H1 (cell line): ENCODE measurements around the gene ENOX2. TPM values are rescaled to one million over a fixed set of nuclear protein-coding genes. Genes with fewer than 3 reads are reported as not detected.
"Not testable (repeated sequence)": the region's sequence is repeated elsewhere in the genome, so short reads cannot be mapped to it uniquely, and the experiment has no call there.

ENCODE experiments used
- CTCF ChIA-PET: fragments of 300-600 bp; sonication (Branson Sonifier 250); formaldehyde crosslinking; loops from one replicate; lab custom pipeline; 2021; ENCODE audit not compliant: partially characterized antibody; lab: Charles Lee
- POLR2A ChIA-PET: fragments of 300-600 bp; sonication (Branson Sonifier 250); formaldehyde crosslinking; loops from one replicate; lab custom pipeline; 2021; ENCODE audit warnings: inconsistent platforms; ENCODE audit not compliant: partially characterized antibody; lab: Charles Lee
- DNase-seq, 2 experiments: peaks; one replicate each; pipeline versions ENCODE4 v3.0.0 to v3.0.0-alpha.2; 2010 to 2022; ENCODE audit warnings: low spot score in 2 of 2, low read depth in 1 of 2, mixed read lengths in 1 of 2
- FAIRE-seq: peaks from 2 replicates; lab custom pipeline; 2011; peaks lifted over from hg19 to GRCh38; lab: Jason Lieb, UNC
- H2AFZ ChIP-seq: 2 replicates; pipeline ENCODE4 v1.8.1; 2012; ENCODE audit warnings: low read length, inconsistent platforms
- H2AK5ac ChIP-seq: 2 replicates; pipeline ENCODE4 v1.6.1; 2013; ENCODE audit warnings: low read depth, low read length
- H2BK120ac ChIP-seq: replicated peaks from 2 replicates; pipeline ENCODE3; 2013; ENCODE audit warnings: low read depth, low read length, inconsistent platforms
- H2BK12ac ChIP-seq: 2 replicates; pipeline ENCODE4 v1.6.1; 2013; ENCODE audit warnings: low read depth, low read length
- H2BK15ac ChIP-seq: 2 replicates; pipeline ENCODE4 v1.6.1; 2013; ENCODE audit warnings: low read length
- H2BK20ac ChIP-seq: 2 replicates; pipeline ENCODE4 v1.6.1; 2013; ENCODE audit warnings: low read length
- H2BK5ac ChIP-seq: 2 replicates; pipeline ENCODE4 v1.6.1; 2013; ENCODE audit warnings: low read depth, low read length
- H3K14ac ChIP-seq: 2 replicates; pipeline ENCODE4 v1.6.1; 2013; ENCODE audit warnings: inconsistent platforms; ENCODE audit not compliant: insufficient read length
- H3K18ac ChIP-seq: 2 replicates; pipeline ENCODE4 v1.6.1; 2013; ENCODE audit warnings: low read length; ENCODE audit errors: extremely low read depth
- H3K23ac ChIP-seq: 2 replicates; pipeline ENCODE4 v1.6.1; 2013; ENCODE audit warnings: inconsistent platforms; ENCODE audit not compliant: insufficient read length
- H3K23me2 ChIP-seq: 2 replicates; pipeline ENCODE4 v1.6.1; 2013; ENCODE audit warnings: low read depth, low read length
- H3K27ac ChIP-seq: 2 replicates; pipeline ENCODE4 v1.6.1; 2011; ENCODE audit warnings: low read depth, low read length, inconsistent platforms
- H3K27me3 ChIP-seq, 4 experiments: replicated peaks in 1 of 4; 1 replicate in 1 of 4; 2 replicates in 3 of 4; pipeline versions ENCODE4 v1.6.1 to v1.8.1; 2011 to 2013; ENCODE audit warnings: low read length in 3 of 4, mild to moderate bottlenecking in 3 of 4, inconsistent platforms in 2 of 4, mixed read lengths in 2 of 4, moderate library complexity in 1 of 4; ENCODE audit not compliant: control insufficient read depth in 3 of 4, insufficient read depth in 3 of 4; ENCODE audit errors: extremely low read depth in 1 of 4
- H3K36me3 ChIP-seq, 4 experiments: 2 replicates each; pipeline versions ENCODE4 v1.6.1 to v1.8.1; 2011 to 2013; ENCODE audit warnings: mild to moderate bottlenecking in 4 of 4, low read length in 3 of 4, moderate library complexity in 2 of 4, control low read depth in 1 of 4, inconsistent platforms in 1 of 4; ENCODE audit not compliant: insufficient read depth in 4 of 4, control insufficient read depth in 2 of 4
- H3K4ac ChIP-seq: replicated peaks from 2 replicates; pipeline ENCODE3; 2013; ENCODE audit warnings: low read length, low read depth, mixed read lengths, inconsistent platforms; ENCODE audit not compliant: insufficient read length
- H3K4me1 ChIP-seq, 4 experiments: replicated peaks in 1 of 4; 1 replicate in 1 of 4; 2 replicates in 3 of 4; pipeline versions ENCODE4 v1.6.1 to v1.8.1; 2011 to 2013; ENCODE audit warnings: low read length in 3 of 4, inconsistent platforms in 2 of 4, mixed read lengths in 1 of 4; ENCODE audit not compliant: insufficient read depth in 4 of 4, control insufficient read depth in 3 of 4
- H3K4me2 ChIP-seq, 2 experiments: 2 replicates each; pipeline versions ENCODE4 v1.6.1 to v1.8.1; 2011 to 2013; ENCODE audit warnings: low read depth in 2 of 2, low read length in 2 of 2, control low read depth in 1 of 2, inconsistent platforms in 1 of 2, mild to moderate bottlenecking in 1 of 2; ENCODE audit not compliant: insufficient read depth in 1 of 2
- H3K4me3 ChIP-seq, 4 experiments: fragments of 200-600, 300-600 bp in 1 of 4; sonication (generic), shearing (Covaris generic), sonication (Bioruptor Twin) in 1 of 4; 2 replicates each; pipeline versions ENCODE4 v1.5.1 to v1.8.1; 2011 to 2016; ENCODE audit warnings: low read length in 4 of 4, low read depth in 3 of 4, control low read depth in 2 of 4, inconsistent platforms in 2 of 4, mild to moderate bottlenecking in 2 of 4, mixed read lengths in 1 of 4, moderate library complexity in 1 of 4; ENCODE audit not compliant: insufficient read depth in 2 of 4; ENCODE audit errors: extremely low read depth in 1 of 4
- H3K56ac ChIP-seq: replicated peaks from 2 replicates; pipeline ENCODE3; 2013; ENCODE audit warnings: low read depth, mild to moderate bottlenecking, mixed read lengths, low read length, inconsistent platforms; ENCODE audit not compliant: insufficient read length
- H3K79me1 ChIP-seq: 2 replicates; pipeline ENCODE4 v1.6.1; 2013; ENCODE audit warnings: low read depth, low read length, control low read depth
- H3K79me2 ChIP-seq, 2 experiments: 2 replicates each; pipeline versions ENCODE4 v1.6.1 to v1.8.1; 2012 to 2013; ENCODE audit warnings: low read length in 2 of 2, mild to moderate bottlenecking in 2 of 2, inconsistent platforms in 1 of 2; ENCODE audit not compliant: insufficient read depth in 2 of 2, control insufficient read depth in 1 of 2
- H3K9ac ChIP-seq, 4 experiments: replicated peaks in 1 of 4; 1 replicate in 1 of 4; 2 replicates in 3 of 4; pipeline versions ENCODE4 v1.6.1 to v1.8.1; 2011 to 2013; ENCODE audit warnings: low read depth in 3 of 4, low read length in 3 of 4, control low read depth in 2 of 4, mild to moderate bottlenecking in 2 of 4, moderate library complexity in 2 of 4, inconsistent platforms in 1 of 4; ENCODE audit errors: extremely low read depth in 1 of 4
- H3K9me3 ChIP-seq, 2 experiments: 2 replicates each; pipeline versions ENCODE4 v1.6.1 to v1.8.1; 2012 to 2013; ENCODE audit warnings: mild to moderate bottlenecking in 2 of 2, moderate library complexity in 2 of 2, control low read depth in 1 of 2, inconsistent platforms in 1 of 2, low read depth in 1 of 2, low read length in 1 of 2, mixed read lengths in 1 of 2; ENCODE audit not compliant: insufficient read depth in 2 of 2
- H4K20me1 ChIP-seq, 2 experiments: replicated peaks in 1 of 2; 2 replicates each; pipeline versions ENCODE3 to v1.8.1; 2011 to 2013; ENCODE audit warnings: inconsistent platforms in 2 of 2, low read length in 2 of 2, mild to moderate bottlenecking in 1 of 2; ENCODE audit not compliant: insufficient read depth in 2 of 2, control insufficient read depth in 1 of 2
- H4K5ac ChIP-seq: 2 replicates; pipeline ENCODE4 v1.6.1; 2013; ENCODE audit warnings: low read length, low read depth, mixed read lengths, inconsistent platforms; ENCODE audit not compliant: insufficient read length
- H4K8ac ChIP-seq: 2 replicates; pipeline ENCODE4 v1.8.0; 2013; ENCODE audit warnings: mild to moderate bottlenecking, moderate library complexity, low read length, inconsistent platforms; ENCODE audit not compliant: insufficient read depth; ENCODE audit errors: extremely low read depth
- H4K91ac ChIP-seq: replicated peaks from 2 replicates; pipeline ENCODE3; 2013; ENCODE audit warnings: low read length, mixed read lengths, inconsistent platforms; ENCODE audit not compliant: insufficient read length
- WGBS, 2 experiments: shearing (Covaris generic) in 1 of 2; methylation state at CpG; one replicate each; pipeline versions ENCODE4 v1.1.6 to v1.1.7; 2013 to 2015; ENCODE audit warnings: low lambda C conversion rate in 2 of 2, mixed read lengths in 2 of 2, inconsistent platforms in 1 of 2, low coverage in 1 of 2, missing lambda C conversion rate in 1 of 2; ENCODE audit not compliant: insufficient replicate concordance in 2 of 2, insufficient coverage in 1 of 2, insufficient read length in 1 of 2; ENCODE audit errors: extremely low coverage in 1 of 2, missing lambda C conversion rate in 1 of 2; 5-methylcytosine and 5-hydroxymethylcytosine counted together
- polyA plus RNA-seq, 7 experiments: library from polyadenylated mRNA; depleted of rRNA in 3 of 7; stranded (reverse) in 5 of 7; unstranded in 2 of 7; fragments of >200 nt in 5 of 7; fragments of 200-250 nt in 2 of 7; gene quantifications; 1 replicate in 5 of 7; 2 replicates in 1 of 7; 4 replicates in 1 of 7; pipeline versions ENCODE4 v1.2.1 to v1.2.3, GENCODE V29; 2011 to 2013; ENCODE audit warnings: missing spikeins in 2 of 7, mixed read lengths in 2 of 7
- total RNA-seq: library from RNA; stranded (reverse); fragmentation: NEBNext Ultra II Directional; extraction: Animal tissue kit (Norgen Biotek cat#: 25700); gene quantifications from 2 replicates; pipeline ENCODE4 v1.2.1, GENCODE V29; 2021

ENOX2 gene
- total and polyA plus RNA-seq, 2 of the 8 experiments (the other 6 are each of a cell fraction or from before 2014, with no cell fraction given), result 4.5 to 12.3 TPM

DNA sequence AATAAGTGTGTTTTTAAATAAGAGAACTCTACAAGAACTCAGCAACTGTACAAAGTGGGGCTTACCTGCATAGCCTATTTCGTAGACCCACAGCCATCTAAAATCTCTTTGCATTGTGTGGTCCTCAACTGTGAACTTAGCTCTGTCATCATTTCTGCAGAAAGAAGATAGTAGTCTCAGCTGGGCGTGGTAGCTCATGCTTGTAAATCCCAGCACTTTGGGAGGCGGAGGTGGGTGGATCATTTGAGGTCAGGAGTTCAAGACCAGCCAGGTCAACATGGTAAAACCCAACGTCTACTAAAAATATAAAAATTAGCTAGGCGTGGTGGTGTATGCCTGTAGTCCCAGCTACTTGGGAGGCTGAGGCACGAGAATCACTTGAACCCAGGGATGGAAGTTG lies 193.8 kb downstream of the ENOX2 start:
- H3K18ac ChIP-seq, H4K91ac ChIP-seq, H3K56ac ChIP-seq, H4K8ac ChIP-seq, H3K27ac ChIP-seq, H3K23ac ChIP-seq, H3K4ac ChIP-seq, H3K4me1 ChIP-seq, H3K9ac ChIP-seq, H3K79me1 ChIP-seq, H3K9me3 ChIP-seq, H2BK12ac ChIP-seq, H2BK15ac ChIP-seq, H4K20me1 ChIP-seq, H3K4me3 ChIP-seq, H3K23me2 ChIP-seq, H4K5ac ChIP-seq, POLR2A ChIA-PET, H2BK20ac ChIP-seq, H3K36me3 ChIP-seq, H3K14ac ChIP-seq, FAIRE-seq, H2AK5ac ChIP-seq, H2BK5ac ChIP-seq, H3K4me2 ChIP-seq, H3K27me3 ChIP-seq, H2AFZ ChIP-seq, H2BK120ac ChIP-seq, H3K79me2 ChIP-seq, DNase-seq: not testable (repeated sequence)
- CTCF ChIA-PET, result interaction anchor here (1.2 kb wide), 1 partner anchor 169 kb away, joined by 3 read pairs; no protein-coding TSS in a partner anchor
- WGBS, 2 experiments, result 81% methylated on average over 6 of the region's 6 CpGs; no CpG with 5 or more reads in 1 of the 2 experiments
